ENCODE measurements around the gene DEFB127.
"Not testable (repeated sequence)": the region's sequence is repeated elsewhere in the genome, so short reads cannot be mapped to it uniquely, and the experiment has no call there.

DEFB127 gene

GRCh38 chr20:157154-157553, at the start of gene DEFB127:
Gene DEFB127 (plus strand): TSS chr20:157454. CDS start chr20:157545, 91 bp downstream.
- no peak for FAIRE-seq
- DNase-seq (ENCODE audit: low spot score), result no peak

GRCh38 chr20:112396-112795, 44.9 kb upstream of the DEFB127 start:
- FAIRE-seq, result no peak
- no peak for DNase-seq (ENCODE audit: low spot score)

- no peak for FAIRE-seq
Measured at GRCh38 chr20:117518-117917, 39.7 kb upstream of the DEFB127 start.

GRCh38 chr20:129786-130323, 27.4 kb upstream of the DEFB127 start:
- not testable (repeated sequence) for FAIRE-seq; DNase-seq (ENCODE audit: low spot score)

More at GRCh38 chr20:117518-117917, 39.7 kb upstream of the DEFB127 start:
- DNase-seq (ENCODE audit: low spot score), result no peak

GRCh38 chr20:137668-138490, 19.4 kb upstream of the DEFB127 start:
- FAIRE-seq, result no peak
- no peak for DNase-seq (ENCODE audit: low spot score)

- no peak for FAIRE-seq
- DNase-seq (ENCODE audit: low spot score), result no peak
Measured at GRCh38 chr20:142290-142689, 15.0 kb upstream of the DEFB127 start, which contains the start of gene DEFB126. Gene DEFB126 (plus strand): TSS chr20:142590. CDS start chr20:142629, 39 bp downstream.

- no peak for DNase-seq (ENCODE audit: low spot score)
- no peak for FAIRE-seq
Measured at GRCh38 chr20:145877-146276, 11.4 kb upstream of the DEFB127 start.

GRCh38 chr20:152131-152530, 5.1 kb upstream of the DEFB127 start:
- FAIRE-seq (no peak), DNase-seq (ENCODE audit: low spot score) (no peak)

GRCh38 chr20:164618-165017, 7.4 kb downstream of the DEFB127 start:
- DNase-seq (ENCODE audit: low spot score) (no peak), FAIRE-seq (no peak)

GRCh38 chr20:168876-169275, 11.6 kb downstream of the DEFB127 start:
- no peak for DNase-seq (ENCODE audit: low spot score)
- FAIRE-seq, result no peak

GRCh38 chr20:184288-184687, 27.0 kb downstream of the DEFB127 start:
- DNase-seq (ENCODE audit: low spot score) (no peak), FAIRE-seq (no peak)

GRCh38 chr20:187733-188132, 30.5 kb downstream of the DEFB127 start:
- DNase-seq (ENCODE audit: low spot score), result no peak
- FAIRE-seq, result no peak

- no peak for DNase-seq (ENCODE audit: low spot score)
- FAIRE-seq, result no peak
Measured at GRCh38 chr20:189611-190010, 32.4 kb downstream of the DEFB127 start, which contains the start of gene DEFB128. Gene DEFB128 (minus strand): TSS chr20:189711. CDS start chr20:189623, 88 bp downstream.

- FAIRE-seq, result no peak
- no peak for DNase-seq (ENCODE audit: low spot score)
Measured at GRCh38 chr20:198225-198624, 41.0 kb downstream of the DEFB127 start.

- FAIRE-seq, result no peak
- DNase-seq (ENCODE audit: low spot score), result no peak
Measured at GRCh38 chr20:199996-200395, 42.7 kb downstream of the DEFB127 start.

- FAIRE-seq; DNase-seq (ENCODE audit: low spot score): not testable (repeated sequence)
Measured at GRCh38 chr20:203630-204029, 46.4 kb downstream of the DEFB127 start.
